Activated T-helper 9 cell treated with anti-CD3 and anti-CD28 coated beads, Interleukin-2, amount 50 U/mL, for 16 hours (primary cell): ENCODE data around the gene PICALM.
"Not testable (repeated sequence)": the region's sequence is repeated elsewhere in the genome, so short reads cannot be mapped to it uniquely, and the experiment has no call there.

Experiments
- DNase-seq: peaks from one replicate; pipeline ENCODE4 v3.0.0-alpha.2; 2020; ENCODE audit warnings: low read depth

PICALM gene

GRCh38 chr11:85939099-85940015 is 129.5 kb downstream of the PICALM start:
- no peak for DNase-seq

DNA sequence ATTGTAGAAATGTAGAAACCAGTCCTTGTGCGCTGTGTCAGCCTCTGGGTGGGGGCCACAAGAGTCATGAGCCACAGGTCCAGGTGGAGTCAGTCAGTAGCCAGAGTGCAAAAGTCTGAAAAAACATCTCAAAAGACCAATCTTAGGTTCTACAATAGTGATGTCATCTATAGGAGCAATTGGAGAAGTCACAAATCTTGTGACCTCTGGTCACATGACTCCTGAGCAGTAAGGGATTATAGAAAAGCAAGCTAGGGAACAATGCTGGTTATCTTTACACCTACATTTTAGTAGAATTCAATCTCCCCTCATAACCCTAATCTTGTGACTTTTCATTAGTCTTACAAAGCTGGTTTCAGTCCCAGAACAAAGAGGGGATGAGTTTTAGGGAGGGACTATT is 131.0 kb downstream of the PICALM start:
- DNase-seq = no peak

- DNase-seq = no peak
These were observed 133.1 kb downstream of the PICALM start for GRCh38 chr11:85935751-85936150.

DNA sequence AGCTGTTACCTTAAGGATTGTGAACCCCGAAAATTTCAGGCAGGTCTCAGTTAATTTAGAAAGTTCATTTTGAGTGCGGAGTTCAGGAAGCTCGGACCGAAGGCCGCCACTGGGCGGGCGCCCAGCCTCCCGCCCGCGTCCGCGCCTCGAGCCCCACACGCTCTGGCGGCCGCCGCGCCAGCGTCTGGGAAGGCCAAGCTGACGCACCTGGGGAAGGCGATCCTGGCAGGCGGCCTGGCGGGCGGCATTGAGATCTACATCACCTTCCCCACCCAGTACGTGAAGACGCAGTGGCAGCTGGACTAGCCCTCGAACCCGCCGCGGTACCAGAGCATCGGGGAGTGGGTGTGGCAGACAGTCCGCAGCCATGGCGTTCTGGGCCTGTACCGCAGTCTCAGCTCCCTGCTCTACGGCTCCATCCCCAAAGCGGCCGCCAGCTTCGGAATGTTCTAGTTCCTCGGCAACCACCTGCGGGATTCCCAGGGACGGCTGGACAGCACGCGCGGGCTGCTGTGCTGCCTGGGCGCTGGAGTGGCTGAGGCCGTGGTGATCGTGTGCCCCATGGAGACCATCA is 134.2 kb downstream of the PICALM start:
- no peak for DNase-seq

DNA sequence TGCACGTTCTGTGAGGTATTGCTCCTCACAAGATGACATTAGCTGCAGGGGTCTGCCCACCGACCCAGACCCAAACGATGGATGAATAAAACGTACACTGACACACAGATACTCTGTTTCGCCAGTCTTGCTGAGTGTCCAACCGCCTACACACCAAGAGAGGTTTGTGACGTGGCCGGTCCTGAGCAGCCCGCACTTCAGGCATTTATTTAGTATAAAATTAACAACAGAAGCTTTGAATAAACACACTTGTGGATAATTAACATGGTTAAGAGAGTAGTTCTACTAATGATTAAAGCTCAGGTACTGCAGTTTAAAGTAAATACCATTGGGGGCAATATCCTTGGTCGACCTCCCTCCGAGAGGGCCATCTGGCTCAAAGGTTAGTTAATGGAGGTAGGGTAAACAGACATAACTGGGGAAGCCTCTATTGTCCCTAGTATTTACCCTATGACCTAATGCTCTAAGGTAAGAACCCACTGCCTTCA is 138.0 kb downstream of the PICALM start:
- DNase-seq = no peak

DNA sequence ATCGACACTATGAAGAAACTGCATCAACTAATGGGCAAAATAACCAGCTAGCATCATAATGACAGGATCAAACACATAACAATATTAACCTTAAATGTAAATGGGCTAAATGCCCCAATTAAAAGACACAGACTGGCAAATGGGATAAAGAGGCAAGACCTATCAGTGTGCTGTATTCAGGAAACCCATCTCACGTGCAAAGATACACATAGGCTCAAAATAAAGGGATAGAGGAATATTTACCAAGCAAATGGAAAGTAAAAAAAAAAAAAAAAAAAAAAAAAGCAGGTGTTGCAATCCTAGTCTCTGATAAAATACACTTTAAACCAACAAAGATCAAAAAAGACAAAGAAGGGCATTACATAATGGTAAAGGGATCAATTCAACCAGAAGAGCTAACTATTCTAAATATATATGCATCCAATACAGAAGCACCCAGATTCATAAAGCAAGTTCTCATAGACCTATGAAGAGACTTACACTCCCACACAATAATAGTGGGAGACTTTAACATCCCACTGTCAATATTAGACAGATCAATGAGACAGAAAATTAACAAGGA is 142.2 kb downstream of the PICALM start:
- DNase-seq = not testable (repeated sequence)

DNA sequence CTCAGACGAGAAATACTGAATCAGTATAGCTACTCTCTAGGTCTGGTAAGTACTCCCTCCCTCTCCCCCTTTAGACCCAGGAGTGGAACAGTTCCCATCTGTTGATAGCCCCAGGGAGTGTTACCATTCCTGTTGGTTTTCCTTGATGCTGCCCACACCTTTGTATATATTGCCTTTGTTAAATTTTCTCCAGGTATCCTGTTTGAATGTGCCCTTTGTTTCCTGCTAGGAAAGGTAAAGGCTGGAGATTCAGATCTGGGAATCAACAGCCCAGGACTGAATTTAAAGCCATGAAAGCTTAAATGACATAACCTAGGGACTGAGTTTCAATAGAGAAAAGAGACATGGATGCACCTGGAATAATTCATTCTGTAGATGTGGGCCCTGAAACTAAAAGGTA is 145.4 kb downstream of the PICALM start:
- no peak for DNase-seq

DNA sequence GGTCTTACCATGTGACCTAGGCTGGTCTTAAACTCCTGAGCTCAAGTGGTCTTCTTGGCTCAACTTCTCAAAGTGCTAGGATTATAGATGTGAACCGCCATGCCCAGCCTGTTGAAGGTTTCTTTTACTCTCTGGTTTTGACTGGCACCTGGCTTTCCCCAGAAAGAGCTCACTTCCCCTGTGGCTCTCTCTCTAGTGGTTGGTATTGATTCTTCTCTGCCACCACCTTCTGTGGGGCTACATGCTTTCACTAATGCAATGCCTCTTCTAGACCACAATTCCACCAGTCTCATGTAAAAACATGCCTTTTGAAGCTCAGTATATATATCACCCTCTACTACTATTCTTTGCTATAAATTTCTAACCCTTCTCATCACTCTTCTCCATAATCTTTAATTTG is 146.5 kb downstream of the PICALM start:
- DNase-seq = no peak

- no peak for DNase-seq
These were observed 149.7 kb downstream of the PICALM start for GRCh38 chr11:85918910-85919794.

DNA sequence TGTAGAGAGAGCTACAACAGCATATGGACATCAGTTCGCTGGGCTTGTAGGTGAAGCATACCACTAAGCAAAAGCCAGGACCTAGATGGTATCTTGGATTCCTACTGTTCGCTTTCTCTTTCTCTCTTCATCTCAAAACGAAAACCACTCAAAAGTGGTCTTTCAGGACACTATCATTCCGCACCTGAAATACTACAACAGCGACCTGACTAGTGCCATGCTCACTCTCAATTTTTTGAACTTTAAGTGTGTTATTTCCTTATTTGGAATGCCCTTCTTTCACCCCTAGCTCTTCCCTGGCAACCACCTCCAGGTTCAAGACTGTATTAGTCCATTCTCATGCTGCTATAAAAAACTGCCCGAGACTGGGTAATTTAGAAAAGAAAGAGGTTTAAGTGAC is 154.5 kb downstream of the PICALM start:
- DNase-seq = no peak

- DNase-seq = no peak
These were observed 155.4 kb downstream of the PICALM start for GRCh38 chr11:85913513-85913912.

GRCh38 chr11:85912414-85912813 is 156.5 kb downstream of the PICALM start:
- no peak for DNase-seq
